A673 (cell line): ENCODE measurements around the gene TUBA4A.

Source experiments
- CTCF ChIP-seq: fragments of 300-800, 200-600 bp; sonication (generic); conservative IDR thresholded peaks from 2 replicates; pipeline ENCODE4 v1.5.1; 2017; ENCODE audit warnings: low read depth, mild to moderate bottlenecking, antibody characterized with exemption, low read length, moderate library complexity, mixed read lengths
- EZH2 ChIP-seq: fragments of 200-600 bp; sonication (generic); IDR thresholded peaks from 2 replicates; pipeline ENCODE4 v1.6.1; 2017; ENCODE audit warnings: borderline replicate concordance, low read depth, mild to moderate bottlenecking, mixed read lengths, antibody characterized with exemption, low read length; ENCODE audit not compliant: poor library complexity, severe bottlenecking

DNA sequence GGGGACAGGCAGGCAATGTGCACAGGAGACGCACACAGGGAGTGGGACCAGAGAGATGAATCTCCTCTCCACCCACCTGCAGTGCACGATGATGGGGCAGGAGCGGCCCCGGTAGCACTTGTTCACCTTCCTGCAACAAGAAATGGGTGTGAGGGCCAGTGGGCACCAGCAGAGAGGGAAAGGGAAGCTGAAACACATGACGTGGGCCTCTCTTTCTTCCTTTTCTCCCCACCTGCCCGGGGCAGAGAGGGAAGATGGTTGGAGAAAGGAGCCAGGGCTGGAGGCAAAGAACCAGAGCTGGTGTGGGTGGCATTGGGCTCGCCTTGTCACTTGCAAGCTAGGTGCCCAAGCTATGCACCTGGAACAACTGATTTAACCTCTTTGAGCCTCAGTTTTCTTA is 37.7 kb upstream of the TUBA4A start:
- no peak for TF ChIP-seq CTCF
- no peak for TF ChIP-seq EZH2
